Measurements from ENCODE around the gene CABP4. TPM values are rescaled to one million over a fixed set of nuclear protein-coding genes. Genes with fewer than 3 reads are reported as not detected.

The CABP4 gene
- total RNA-seq, 1 donor, result not detected

GRCh38 chr11:67417425-67417824, 37.7 kb upstream of the CABP4 start:
- no peak for DNase-seq (ENCODE audit: insufficient read length, low spot score, missing footprints)
- Histone ChIP-seq H3K36me3 (ENCODE audit: insufficient read depth, low read length) (no peaks in the 10 kb centered on the region), H3K27me3 (ENCODE audit: insufficient read depth, low read length) (peaks cover 17% of the 10 kb centered on the region), H4K20me1 (ENCODE audit: insufficient read depth, low read length) (peaks cover 5% of the 10 kb centered on the region), H3K4me1 (ENCODE audit: insufficient read depth, low read length) (peaks cover 3% of the 10 kb centered on the region), H3K9me3 (ENCODE audit: low read depth, low read length) (no peaks in the 10 kb centered on the region), H3K4me2 (ENCODE audit: insufficient read depth, low read length) (no peak overlapping the region), H3K27ac (ENCODE audit: low read depth, low read length) (no peak overlapping the region), H3K4me3 (ENCODE audit: insufficient read depth, low read length) (no peak overlapping the region), H2AFZ (ENCODE audit: low read length) (no peak overlapping the region), H3K79me2 (ENCODE audit: insufficient read depth, low read length) (no peaks in the 10 kb centered on the region)
- no peak for TF ChIP-seq CTCF (IDR thresholded peaks at IDR 0.05; ENCODE audit: extremely low read depth, low read depth, low read length)

- H3K27ac ChIP-seq (ENCODE audit: low read depth, low read length), result no peak overlapping the region
- H3K9me3 ChIP-seq (ENCODE audit: low read depth, low read length), result no peaks in the 10 kb centered on the region
- TF ChIP-seq CTCF (IDR thresholded peaks at IDR 0.05; ENCODE audit: extremely low read depth, low read depth, low read length), result no peak
- no peaks in the 10 kb centered on the region for H3K36me3 ChIP-seq (ENCODE audit: insufficient read depth, low read length)
- no peak overlapping the region for H2AFZ ChIP-seq (ENCODE audit: low read length)
- H4K20me1 ChIP-seq (ENCODE audit: insufficient read depth, low read length), result peaks cover 5% of the 10 kb centered on the region
- H3K27me3 ChIP-seq (ENCODE audit: insufficient read depth, low read length), result peaks cover 6% of the 10 kb centered on the region
- peaks cover 3% of the 10 kb centered on the region for H3K4me1 ChIP-seq (ENCODE audit: insufficient read depth, low read length)
- DNase-seq (ENCODE audit: insufficient read length, low spot score, missing footprints), result no peak
- H3K4me2 ChIP-seq (ENCODE audit: insufficient read depth, low read length), result no peak overlapping the region
- no peaks in the 10 kb centered on the region for H3K79me2 ChIP-seq (ENCODE audit: insufficient read depth, low read length)
- no peak overlapping the region for H3K4me3 ChIP-seq (ENCODE audit: insufficient read depth, low read length)
Measured at GRCh38 chr11:67418476-67419281, 36.5 kb upstream of the CABP4 start.

- H4K20me1 ChIP-seq (ENCODE audit: insufficient read depth, low read length), result peaks cover 5% of the 10 kb centered on the region
- H3K4me1 ChIP-seq (ENCODE audit: insufficient read depth, low read length), result peaks cover 3% of the 10 kb centered on the region
- no peaks in the 10 kb centered on the region for H3K36me3 ChIP-seq (ENCODE audit: insufficient read depth, low read length)
- TF ChIP-seq CTCF (IDR thresholded peaks at IDR 0.05; ENCODE audit: extremely low read depth, low read depth, low read length), result no peak
- no peak for DNase-seq (ENCODE audit: insufficient read length, low spot score, missing footprints)
- H3K4me3 ChIP-seq (ENCODE audit: insufficient read depth, low read length), result no peak overlapping the region
- H3K27me3 ChIP-seq (ENCODE audit: insufficient read depth, low read length), result peaks cover 6% of the 10 kb centered on the region
- H2AFZ ChIP-seq (ENCODE audit: low read length), result no peak overlapping the region
- no peak overlapping the region for H3K27ac ChIP-seq (ENCODE audit: low read depth, low read length)
- no peaks in the 10 kb centered on the region for H3K9me3 ChIP-seq (ENCODE audit: low read depth, low read length)
- H3K4me2 ChIP-seq (ENCODE audit: insufficient read depth, low read length), result no peak overlapping the region
- H3K79me2 ChIP-seq (ENCODE audit: insufficient read depth, low read length), result no peaks in the 10 kb centered on the region
Measured at GRCh38 chr11:67419325-67420049, 35.7 kb upstream of the CABP4 start.

- Histone ChIP-seq H3K27ac (ENCODE audit: low read depth, low read length) (no peak overlapping the region), H4K20me1 (ENCODE audit: insufficient read depth, low read length) (peaks cover 5% of the 10 kb centered on the region), H3K36me3 (ENCODE audit: insufficient read depth, low read length) (no peaks in the 10 kb centered on the region), H3K4me2 (ENCODE audit: insufficient read depth, low read length) (peak overlapping the region; percentile 69), H3K9me3 (ENCODE audit: low read depth, low read length) (no peaks in the 10 kb centered on the region), H2AFZ (ENCODE audit: low read length) (no peak overlapping the region), H3K4me3 (ENCODE audit: insufficient read depth, low read length) (peak overlapping the region; percentile 75), H3K27me3 (ENCODE audit: insufficient read depth, low read length) (peaks cover 1% of the 10 kb centered on the region), H3K4me1 (ENCODE audit: insufficient read depth, low read length) (peaks cover 3% of the 10 kb centered on the region), H3K79me2 (ENCODE audit: insufficient read depth, low read length) (no peaks in the 10 kb centered on the region)
- TF ChIP-seq CTCF (IDR thresholded peaks at IDR 0.05; ENCODE audit: extremely low read depth, low read depth, low read length), result no peak
- no peak for DNase-seq (ENCODE audit: insufficient read length, low spot score, missing footprints)
Measured at GRCh38 chr11:67420147-67420645, 35.0 kb upstream of the CABP4 start.

Data from osteoblast (primary cell).